ENCODE measurements around the gene NAPEPLD.
"Not testable (repeated sequence)": the region's sequence is repeated elsewhere in the genome, so short reads cannot be mapped to it uniquely, and the experiment has no call there.

NAPEPLD gene

DNA sequence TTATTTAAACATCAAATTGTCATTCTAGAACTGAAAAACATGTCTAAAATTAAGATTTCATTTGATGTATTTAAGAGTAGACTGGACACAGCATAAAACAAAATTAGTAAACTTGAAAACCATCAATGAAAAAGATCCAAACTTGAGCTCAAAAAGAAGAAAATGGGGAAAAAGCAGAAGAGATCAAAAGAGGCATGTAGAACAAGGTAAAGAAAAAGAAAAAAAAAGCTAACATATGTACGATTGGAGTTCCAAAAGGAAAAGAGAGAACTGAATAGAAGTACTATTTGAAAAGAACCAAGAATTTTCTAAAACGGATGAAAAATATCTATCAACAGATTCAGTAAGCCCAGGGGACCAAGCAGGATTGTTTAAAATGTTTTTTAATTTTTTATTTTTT is 77.9 kb downstream of the NAPEPLD start:
- H3K4me3 ChIP-seq (ENCODE audit: low read depth, low read length) = no peak overlapping the region
- TF ChIP-seq, protein P1, sequence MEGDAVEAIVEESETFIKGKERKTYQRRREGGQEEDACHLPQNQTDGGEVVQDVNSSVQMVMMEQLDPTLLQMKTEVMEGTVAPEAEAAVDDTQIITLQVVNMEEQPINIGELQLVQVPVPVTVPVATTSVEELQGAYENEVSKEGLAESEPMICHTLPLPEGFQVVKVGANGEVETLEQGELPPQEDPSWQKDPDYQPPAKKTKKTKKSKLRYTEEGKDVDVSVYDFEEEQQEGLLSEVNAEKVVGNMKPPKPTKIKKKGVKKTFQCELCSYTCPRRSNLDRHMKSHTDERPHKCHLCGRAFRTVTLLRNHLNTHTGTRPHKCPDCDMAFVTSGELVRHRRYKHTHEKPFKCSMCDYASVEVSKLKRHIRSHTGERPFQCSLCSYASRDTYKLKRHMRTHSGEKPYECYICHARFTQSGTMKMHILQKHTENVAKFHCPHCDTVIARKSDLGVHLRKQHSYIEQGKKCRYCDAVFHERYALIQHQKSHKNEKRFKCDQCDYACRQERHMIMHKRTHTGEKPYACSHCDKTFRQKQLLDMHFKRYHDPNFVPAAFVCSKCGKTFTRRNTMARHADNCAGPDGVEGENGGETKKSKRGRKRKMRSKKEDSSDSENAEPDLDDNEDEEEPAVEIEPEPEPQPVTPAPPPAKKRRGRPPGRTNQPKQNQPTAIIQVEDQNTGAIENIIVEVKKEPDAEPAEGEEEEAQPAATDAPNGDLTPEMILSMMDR (IDR thresholded peaks at IDR 0.05; ENCODE audit: low read depth, low read length) = no peak

DNA sequence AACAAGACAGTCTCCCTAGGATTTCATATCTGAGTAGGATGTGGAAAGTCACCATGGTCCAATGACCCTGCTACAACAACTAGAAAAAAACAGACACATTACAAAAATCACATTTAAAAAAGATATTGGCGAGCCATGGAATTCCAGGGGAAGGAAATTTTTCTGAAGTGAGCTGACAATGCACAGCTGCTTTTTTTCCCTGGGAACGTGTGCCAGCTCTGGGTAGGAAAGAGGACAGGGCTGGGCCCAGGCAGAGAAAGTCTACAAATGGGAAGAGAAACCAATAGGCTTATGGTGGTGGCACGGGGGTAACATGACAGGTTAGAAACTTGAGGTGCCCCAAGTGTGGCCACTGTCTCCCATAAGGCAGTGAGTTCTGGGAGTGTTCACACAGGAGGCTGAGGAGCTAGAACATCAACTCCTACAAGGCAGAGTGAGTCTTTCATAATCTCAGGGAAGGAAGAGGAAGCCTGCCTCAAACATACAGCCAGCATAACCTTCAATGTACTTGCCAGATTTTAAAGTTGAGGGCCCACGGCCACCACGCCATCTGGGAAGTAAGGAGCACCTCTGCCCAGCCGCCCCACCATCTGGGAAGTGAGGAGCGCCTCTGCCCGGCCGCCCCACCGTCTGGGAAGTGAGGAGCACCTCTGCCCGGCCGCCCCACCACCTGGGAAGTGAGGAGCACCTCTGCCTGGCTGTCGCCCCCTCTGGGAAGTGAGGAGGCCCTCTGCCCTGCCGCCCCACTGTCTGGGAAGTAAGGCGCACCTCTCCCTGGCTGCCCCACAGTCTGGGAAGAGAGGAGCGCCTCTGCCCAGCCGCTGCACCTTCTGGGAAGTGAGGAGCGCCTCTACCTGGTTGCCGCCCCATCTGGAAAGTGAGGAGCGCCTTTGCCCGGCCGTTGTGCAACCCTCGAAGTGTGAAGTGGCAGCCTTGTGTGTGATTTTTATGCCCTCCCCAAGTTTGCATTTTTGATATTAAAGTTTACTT is 80.2 kb downstream of the NAPEPLD start:
- H3K4me3 ChIP-seq (ENCODE audit: low read depth, low read length) = no peak overlapping the region

DNA sequence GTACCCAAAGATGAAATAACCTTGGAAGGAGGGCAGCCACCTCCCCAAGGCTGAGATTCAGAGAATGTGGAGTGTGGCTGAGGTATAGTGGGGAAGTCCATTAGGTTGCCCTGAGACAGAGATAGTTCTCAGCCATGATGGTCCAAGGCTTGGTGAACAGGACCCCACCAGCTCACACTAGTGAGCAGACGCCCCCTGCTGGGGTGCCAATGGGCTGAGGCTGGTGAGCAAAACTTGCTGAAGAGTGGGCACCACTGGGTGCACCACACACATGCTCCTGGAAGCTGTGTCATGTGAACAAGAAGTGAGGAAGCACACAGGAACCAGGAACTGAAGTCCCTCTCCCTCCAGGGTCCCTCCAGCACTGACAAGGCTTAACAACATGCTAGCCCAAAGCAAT is 83.2 kb downstream of the NAPEPLD start:
- no peak overlapping the region for H3K4me3 ChIP-seq (ENCODE audit: low read depth, low read length)
- TF ChIP-seq, protein P1 (IDR thresholded peaks at IDR 0.05; ENCODE audit: low read depth, low read length) = peak; percentile 37

More for the DNA sequence above, 80.2 kb downstream of the NAPEPLD start:
- TF ChIP-seq, protein P1 (IDR thresholded peaks at IDR 0.05; ENCODE audit: low read depth, low read length) = no peak

DNA sequence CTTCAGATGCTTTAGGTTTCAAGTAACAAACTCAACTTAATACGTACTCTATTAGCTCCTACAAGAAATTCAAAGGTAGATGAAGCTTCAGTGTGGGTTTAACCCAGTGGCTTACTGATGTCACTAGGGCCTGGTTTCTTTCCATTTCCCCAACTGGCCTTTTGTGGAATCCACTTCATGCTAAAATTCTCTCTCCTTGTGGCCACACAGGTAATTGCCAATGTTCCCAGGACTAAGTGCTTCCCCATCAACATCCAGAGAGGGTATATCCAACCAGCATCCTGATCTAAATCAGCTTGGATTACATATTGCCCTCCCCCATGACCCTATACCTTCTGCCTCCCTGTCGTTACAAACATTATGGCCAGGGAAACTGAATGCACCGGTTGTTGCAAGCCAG is 85.0 kb downstream of the NAPEPLD start:
- TF ChIP-seq, protein P1 (IDR thresholded peaks at IDR 0.05; ENCODE audit: low read depth, low read length) = no peak
- H3K4me3 ChIP-seq (ENCODE audit: low read depth, low read length) = no peak overlapping the region

DNA sequence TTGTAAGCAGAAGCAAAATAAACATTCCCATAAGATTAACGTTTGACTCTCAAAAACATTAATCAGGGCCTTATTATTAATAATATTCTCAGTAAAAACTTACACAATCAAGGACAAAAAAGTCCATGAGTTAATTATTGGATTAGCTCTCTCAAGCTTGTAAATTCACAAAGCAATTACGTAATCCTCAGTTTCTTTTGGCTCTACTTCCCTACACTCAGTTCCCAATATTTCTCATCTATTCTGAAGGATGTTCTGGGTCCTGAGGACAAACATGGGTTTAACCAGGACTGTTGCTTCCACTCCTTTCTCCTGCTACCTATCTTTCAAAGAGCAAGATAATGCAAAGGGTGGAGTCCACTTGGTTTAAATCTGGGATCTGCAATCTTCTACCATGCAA is 89.4 kb downstream of the NAPEPLD start:
- no peak overlapping the region for H3K4me3 ChIP-seq (ENCODE audit: low read depth, low read length)
- TF ChIP-seq, protein P1 (IDR thresholded peaks at IDR 0.05; ENCODE audit: low read depth, low read length) = no peak

DNA sequence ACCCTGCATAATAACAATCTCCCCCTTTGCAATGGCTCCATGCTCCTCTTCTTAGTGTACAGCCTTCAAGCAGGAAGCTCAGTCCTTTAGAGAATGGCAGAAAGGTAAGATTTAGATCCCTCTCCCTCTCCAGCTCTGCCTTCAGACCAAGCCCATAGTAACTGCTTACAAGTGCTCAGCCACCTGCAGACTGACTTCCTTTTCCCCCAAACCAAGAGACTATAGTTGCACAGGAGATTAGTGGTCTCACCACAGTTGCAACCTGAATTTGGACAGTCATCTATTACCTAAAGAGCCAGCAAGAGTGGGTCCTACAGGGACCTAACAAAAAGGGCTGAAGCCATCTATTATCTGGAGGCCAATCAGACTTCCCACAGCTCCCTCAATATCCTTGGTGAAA is 90.8 kb downstream of the NAPEPLD start:
- no peak overlapping the region for H3K4me3 ChIP-seq (ENCODE audit: low read depth, low read length)
- TF ChIP-seq, protein P1 (IDR thresholded peaks at IDR 0.05; ENCODE audit: low read depth, low read length) = no peak

DNA sequence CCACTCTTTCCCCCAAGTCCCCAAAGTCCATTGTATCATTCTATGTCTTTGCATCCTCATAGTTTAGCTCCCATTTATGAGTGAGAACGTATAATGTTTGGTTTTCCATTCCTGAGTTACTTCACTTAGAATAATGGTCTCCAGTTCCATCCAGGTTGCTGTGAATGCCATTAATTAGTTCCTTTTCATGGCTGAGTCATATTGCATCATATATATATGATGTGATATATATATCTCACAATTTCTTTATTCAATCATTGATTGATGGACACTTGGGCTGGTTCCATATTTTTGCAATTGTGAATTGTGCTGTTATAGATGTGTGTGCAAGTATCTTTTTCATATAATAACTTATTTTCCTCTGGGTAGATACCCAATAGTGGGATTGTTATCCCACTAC is 92.9 kb downstream of the NAPEPLD start:
- H3K4me3 ChIP-seq (ENCODE audit: low read depth, low read length) = not testable (repeated sequence)

All from WI38 (cell line).